HG03159 (cell line): ENCODE results near the gene CDH2.
"Not testable (repeated sequence)": the region's sequence is repeated elsewhere in the genome, so short reads cannot be mapped to it uniquely, and the experiment has no call there.

ENCODE experiments used
- ATAC-seq: cut with Tn5 transposase; IDR thresholded peaks from one replicate; pipeline ENCODE4 v1.9.1; 2021; ENCODE audit warnings: mild to moderate bottlenecking, moderate library complexity; ENCODE audit not compliant: unreplicated experiment

Gene CDH2

GRCh38 chr18:27931535-27931934 is 245.4 kb downstream of the CDH2 start:
- no peak for ATAC-seq

DNA sequence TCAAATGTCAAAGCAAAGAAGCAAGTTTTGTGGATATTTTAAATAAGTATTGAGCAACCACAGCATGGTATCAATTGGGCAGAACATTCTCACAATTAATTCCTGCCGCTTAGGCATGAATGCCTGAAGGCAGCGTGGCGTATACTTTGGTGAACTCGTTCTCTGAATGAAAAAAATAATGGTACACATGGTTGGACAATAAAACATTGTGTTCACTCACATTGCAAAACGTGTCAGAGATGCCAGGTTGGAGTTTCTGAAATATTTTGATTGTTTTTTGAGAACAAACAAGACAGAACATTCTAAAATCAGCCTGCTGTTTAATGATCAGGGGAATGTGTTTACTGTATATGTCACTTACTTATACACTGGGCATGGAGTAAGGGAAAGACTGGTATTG is 254.2 kb downstream of the CDH2 start:
- no peak for ATAC-seq

DNA sequence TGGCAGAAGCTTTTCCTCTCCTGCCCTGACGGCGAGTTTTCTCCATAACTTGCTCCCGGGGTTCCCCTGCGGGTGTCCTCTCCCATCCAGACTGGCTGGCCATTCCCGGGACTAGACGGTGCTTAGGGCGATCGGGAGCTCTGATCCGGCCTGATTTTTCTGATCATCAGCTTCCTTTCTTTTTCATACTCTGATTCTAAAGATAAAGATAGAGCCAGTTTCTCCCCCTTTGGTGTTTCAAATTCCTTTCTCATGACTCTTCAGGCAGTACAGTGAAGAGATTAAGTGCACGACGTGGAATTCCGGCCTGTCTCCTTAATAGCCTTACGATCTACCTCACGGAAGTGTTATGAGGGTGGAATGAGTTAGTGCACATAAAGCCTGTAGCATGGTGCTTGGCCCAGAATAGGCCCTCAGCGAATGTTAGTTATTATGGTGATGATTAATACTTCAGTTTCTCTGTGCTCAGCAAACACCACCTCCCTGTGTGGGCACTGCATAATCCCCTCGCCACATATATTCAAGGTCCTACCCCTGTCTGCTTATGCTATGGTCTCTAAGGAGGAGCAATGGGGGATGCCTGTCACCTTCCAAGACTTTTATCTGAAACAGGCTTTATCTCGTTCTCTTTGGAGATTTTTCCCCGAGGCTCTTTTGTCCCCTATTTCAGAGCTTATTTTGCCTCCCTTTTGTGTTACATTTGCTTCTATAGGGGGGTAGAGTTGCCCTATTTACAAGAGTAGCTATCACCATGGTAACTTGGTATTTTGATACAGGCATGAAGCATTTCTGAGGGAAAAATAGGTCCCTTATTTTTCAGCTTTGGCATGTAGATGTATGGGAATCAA is 254.8 kb downstream of the CDH2 start:
- ATAC-seq = no peak

- ATAC-seq = no peak
These were observed 255.5 kb downstream of the CDH2 start for GRCh38 chr18:27921392-27921791.

DNA sequence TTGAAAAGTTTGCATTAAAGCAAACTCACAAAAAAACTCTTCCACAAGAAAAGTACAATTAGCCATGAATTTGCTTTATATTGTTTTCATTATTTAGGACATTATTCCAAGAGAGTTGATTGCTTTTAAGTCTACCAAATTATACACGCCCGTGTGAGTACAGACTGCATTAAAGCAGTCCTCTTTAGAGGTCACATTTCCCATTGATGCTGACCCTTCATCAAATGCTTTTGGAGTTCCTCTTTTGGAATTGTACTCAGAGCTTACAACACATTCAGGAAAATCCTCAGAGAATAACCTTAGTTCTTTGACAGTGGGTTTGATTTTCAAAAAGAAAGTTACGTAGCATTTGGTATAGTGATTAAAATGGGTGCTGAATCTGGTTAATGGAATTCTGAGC is 256.1 kb downstream of the CDH2 start:
- no peak for ATAC-seq

DNA sequence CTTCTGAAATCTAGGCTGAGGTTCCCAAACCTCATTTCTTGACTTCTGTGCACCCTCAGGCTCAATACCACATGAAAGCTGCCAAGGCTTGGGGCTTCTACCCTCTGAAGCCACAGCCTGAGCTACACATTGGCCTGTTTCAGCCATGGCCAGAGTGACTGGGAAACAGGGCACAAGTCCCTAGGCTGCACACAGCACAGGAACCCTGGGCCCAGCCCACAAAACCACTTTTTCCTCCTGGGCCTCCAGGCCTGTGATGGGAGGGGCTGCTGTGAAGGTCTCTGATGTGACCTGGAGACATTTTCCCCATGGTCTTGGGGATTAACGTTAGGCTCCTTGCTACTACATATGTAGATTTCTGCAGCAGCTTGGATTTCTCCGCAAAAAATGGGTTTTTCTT is 270.7 kb downstream of the CDH2 start:
- ATAC-seq = not testable (repeated sequence)

DNA sequence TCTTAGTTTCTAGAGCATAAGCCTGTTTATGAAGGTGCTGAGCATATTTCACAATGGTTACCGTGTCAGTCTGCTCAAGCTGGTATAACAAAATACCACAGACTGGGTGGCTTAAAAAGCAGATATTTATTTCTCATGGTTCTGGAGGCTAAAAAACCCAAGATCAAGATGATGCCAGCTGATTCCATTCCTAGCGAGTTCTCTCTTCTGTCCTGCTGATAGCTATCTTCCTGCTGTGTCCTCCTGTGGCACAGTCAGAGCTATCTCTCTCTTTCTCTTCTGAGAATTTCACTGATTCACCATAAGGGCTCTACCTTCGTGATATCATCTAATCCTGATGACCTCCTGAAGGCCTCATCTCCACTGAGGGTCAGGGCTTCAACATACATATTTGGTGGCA is 273.0 kb downstream of the CDH2 start:
- no peak for ATAC-seq

DNA sequence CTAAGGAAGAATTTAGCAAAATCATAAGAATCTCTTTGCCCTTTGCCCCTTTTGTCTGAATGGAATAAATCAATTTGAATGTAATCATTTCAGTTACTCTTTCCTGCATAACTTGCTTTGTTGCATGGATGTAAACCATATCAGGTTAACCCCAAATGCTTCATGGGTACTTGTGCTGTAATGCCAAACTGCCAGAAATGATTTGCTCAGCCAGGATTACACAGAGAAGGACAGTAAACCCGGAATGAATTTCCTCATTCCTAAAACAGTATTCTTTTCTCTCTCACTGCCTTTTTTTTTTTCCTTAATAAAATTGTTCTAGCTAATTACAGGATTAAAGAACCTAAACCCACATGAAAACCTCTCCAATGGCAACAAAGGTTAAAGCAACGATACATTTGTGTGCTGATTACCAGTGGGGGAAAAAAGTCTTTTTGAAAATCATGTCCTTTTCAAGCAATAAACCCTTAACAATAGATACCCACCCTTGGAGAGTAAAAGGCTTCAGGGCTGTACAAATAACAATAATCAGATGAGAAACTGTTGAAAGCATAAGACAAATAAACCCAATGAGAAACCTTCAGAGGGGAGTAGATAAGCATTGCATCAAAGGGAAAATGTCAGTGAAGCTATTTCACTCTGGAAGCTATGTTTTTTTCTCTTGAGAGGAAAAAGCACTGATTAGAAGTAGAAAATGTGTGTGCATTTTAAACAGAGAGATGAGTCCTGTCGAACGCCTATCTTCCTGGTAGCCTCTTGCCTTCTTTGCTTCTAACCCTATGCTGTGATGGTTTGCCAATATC is 275.3 kb downstream of the CDH2 start:
- no peak for ATAC-seq
